GM21619 (cell line): Measurements from ENCODE around the gene FAF2.
A peak's percentile ranks its signal among the peaks of the same experiment; 100 is the strongest.
"Not testable (repeated sequence)": the region's sequence is repeated elsewhere in the genome, so short reads cannot be mapped to it uniquely, and the experiment has no call there.

ENCODE experiments used
- ATAC-seq: cut with Tn5 transposase; IDR thresholded peaks from one replicate; pipeline ENCODE4 v1.9.1; 2021; ENCODE audit not compliant: unreplicated experiment

Gene FAF2

DNA sequence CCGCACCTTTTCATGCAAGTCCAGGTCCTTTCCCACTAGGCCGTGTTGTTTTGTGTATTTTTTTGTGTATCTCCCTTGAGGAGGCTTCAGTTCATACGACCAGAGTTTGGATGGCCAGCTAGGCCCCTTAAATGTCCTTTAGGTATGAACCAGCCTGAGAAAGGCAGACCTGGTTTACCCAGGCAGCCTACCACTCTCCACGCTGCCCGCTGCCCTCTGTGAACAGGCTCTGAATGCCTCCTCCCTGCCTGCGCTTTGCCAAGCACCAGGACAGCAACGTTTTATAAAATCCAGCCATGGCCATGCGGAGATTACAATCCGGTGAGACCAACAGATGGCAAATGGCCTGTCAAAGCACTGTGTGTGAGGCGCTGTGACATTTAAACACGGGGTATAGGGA lies 31.2 kb upstream of the FAF2 start:
- no peak for ATAC-seq

DNA sequence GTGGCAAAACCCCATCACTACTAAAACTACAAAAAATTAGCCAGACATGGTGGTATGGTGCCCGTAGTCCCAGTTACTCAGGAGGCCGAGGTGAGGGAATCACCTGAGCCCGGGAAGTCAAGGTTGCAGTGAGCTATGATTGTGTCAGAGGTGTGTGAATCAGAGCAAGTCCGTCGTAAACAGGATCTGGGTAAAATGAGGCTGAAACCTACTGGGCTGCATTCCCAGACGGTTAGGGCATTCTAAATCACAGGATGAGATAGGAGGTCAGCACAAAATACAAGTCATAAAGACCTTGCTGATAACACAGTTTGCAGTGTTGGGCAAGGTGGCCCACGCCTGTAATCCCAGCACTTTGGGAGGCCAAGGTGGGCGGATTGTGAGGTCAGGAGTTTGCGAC lies 29.9 kb upstream of the FAF2 start:
- ATAC-seq, result no peak

DNA sequence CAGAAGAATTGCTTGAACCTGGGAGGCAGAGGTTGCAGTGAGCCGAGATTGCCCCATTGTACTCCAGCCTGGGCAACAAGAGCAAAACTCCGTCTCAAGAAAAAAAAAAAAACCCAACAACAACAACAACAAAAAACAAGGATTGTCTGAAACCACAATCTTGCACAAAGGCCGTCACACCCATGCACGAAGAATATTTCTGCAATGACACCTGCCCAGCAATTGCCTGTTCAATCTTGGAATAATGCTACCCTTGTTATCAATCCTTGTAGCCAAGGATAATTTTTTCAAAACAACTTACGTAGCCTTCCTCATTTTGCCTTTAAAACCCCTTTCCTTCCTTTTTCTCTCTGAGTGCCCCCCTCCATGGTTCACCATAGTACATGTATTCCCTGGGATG lies 28.1 kb upstream of the FAF2 start:
- no peak for ATAC-seq

DNA sequence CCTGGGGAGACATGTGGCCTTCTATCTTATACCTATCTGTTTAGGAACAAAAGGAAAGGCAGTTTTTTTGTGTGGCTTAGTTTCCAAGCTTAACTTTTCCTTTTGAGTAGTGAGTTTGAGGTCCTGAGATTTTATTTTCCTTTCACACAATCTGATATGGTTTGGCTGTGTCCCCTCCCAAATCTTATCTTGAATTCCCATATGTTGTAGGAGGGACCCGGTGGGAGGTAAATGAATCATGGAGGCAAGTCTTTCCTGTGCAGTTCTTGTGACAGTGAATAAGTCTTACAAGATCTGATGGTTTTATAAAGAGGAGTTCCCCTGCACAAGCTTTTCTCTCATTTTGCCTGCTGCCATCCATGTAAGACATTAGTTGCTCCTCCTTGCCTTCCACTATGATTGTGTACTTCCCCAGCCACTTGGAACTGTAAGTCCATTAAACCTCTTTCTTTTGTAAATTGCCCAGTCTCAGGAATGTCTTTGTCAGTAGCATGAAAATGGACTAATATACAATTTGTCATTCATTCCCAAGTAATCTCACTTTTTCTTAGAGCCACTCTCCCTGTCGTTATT lies 27.1 kb upstream of the FAF2 start:
- ATAC-seq, result no peak

DNA sequence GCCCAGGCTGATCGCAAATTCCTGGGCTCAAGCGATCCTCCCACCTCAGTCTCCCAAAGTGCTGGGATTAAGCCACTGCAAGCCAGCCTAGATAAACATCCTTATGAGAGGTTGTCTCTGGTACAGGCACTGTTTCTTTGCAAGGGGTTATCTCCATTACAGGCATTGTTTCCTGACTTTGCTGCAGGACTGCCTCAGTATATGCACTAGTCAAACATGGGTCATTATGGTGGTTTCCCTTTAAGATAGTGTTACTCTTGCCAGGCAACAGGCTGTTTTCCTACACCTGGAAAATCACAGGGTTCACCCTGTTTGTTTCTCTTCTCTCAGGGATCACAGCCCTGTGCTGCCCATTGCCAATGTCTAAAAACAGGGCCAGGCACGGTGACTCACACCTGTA lies 24.0 kb upstream of the FAF2 start:
- ATAC-seq, result no peak

DNA sequence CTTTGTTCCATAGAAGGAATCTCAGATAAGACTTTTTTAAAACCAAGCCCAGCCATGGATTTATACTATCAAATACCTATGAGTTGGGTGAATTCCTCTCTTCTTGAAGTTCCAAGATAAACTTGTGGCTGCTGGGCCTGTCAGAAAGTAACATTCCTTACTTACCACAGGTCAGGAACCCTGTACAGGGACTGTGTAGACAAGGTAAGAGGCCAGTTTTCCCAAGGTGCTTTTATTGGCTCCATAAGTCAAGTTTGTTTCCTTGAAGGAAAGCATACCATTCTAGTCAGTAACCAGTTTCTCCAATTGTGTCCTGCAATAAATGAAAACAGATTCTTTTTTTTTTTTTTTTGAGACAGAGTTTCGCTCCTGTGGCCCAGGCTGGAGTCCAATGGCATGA lies 23.0 kb upstream of the FAF2 start:
- no peak for ATAC-seq

DNA sequence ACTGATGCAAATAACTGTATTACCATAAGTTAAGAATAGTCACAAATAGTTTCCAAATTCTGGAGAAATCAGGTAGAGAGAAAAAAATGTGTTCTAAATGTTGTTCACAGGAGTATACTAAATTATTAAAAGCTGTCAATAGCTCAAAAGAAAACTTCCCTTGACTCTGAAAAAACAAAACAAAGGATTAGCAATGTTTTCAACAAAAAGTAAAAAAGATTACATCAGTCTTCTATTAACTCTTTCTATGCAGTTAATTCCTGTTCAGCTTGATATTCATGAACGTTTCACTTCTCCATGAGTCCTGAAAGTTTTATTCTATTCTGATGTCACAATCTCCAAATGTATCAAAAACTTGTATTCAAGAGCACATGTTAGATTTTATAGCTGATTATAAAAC lies 22.4 kb upstream of the FAF2 start:
- no peak for ATAC-seq

DNA sequence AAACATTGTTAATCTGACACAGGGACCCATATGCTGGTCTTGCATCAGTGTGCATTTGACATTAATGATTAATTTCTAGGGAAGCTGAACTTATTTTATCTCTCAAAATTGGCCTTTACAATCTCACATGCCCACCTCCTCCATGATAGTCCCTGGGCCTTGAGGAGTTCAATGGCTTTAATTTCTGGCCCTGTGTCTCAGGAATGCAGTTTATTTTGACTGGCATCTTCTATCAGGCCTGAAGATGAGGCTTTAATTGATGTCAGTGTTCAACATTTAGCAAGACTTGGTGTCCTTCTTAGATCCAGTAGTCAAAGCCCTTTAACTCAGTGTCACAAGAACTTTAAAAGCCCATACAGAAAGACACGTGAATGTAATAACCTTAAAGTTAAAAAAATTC lies 21.3 kb upstream of the FAF2 start:
- ATAC-seq, result no peak

DNA sequence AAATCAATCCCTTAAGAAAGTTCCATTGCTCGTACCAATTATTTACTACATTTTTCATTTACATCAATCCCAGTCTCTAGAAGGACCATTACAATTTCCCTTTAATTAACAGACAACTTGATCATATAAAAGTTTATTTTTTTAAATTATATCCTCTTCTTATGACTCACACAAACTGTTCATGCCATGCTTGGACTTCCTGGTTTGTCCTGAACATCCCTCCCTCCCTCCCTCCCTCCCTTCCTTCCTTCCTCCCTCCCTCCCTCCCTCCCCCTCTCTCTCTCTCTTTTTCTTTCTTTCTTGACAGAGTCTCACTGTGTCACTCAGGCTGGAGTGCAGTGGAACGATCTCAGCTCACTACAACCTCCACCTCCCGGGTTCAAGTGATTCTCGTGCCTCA lies 20.2 kb upstream of the FAF2 start:
- ATAC-seq, result no peak

DNA sequence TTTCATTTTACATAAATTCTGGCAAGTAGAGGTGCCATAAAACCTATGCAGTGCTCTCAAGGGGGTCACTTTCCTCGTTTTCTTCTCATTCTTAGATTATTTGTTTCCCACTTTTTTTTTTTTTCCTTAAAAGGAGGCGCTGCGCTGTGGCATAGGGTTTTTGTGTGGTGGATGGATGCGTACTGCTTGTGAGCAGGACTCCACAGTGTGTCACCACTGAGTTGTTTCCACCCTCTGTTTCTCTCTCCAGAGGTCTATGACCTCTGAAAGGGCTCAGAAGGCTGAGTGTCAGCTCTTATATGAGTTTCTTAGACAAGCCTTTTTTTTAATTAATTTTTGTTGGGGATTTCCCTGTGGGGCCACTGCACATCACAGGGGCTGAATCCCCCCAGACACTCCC lies 18.2 kb upstream of the FAF2 start:
- ATAC-seq, result no peak

DNA sequence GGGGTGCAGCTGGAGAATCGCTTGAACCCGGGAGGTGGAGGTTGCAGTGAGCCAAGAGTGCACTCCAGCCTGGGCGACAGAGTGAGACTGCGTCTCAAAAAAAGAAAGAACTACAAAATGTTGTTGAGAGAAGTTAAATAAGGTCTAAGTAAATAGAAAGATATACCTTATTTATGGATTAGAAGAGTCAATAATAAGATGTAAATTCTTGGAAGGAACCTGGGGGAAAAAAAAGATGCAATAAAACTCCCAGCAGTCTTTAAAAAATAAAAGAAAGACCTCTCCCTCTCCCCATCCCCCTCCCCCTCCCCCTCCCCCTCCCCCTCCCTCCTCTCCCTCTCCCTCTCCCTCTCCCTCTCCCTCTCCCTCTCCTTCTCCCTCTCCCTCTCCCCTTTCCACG lies 15.5 kb upstream of the FAF2 start:
- ATAC-seq, result no peak

DNA sequence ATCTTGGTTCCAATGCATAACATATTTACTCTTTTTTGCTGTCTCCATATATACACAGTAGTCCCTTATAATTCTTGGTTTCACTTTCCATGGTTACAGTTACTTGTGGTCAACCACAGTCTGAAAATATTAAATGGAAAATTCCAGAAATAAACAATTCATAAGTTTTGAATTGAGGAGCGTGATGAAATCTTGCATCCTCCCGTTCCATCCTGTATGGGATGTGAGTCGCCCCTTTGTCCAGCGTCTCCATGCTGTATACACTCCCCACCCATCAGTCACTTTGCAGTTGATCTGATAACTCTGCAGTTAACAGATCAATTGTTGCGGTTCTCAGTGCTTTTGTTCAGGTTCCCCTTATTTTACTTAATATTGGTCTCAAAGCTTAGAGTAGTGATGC lies 11.5 kb upstream of the FAF2 start:
- ATAC-seq, result no peak

DNA sequence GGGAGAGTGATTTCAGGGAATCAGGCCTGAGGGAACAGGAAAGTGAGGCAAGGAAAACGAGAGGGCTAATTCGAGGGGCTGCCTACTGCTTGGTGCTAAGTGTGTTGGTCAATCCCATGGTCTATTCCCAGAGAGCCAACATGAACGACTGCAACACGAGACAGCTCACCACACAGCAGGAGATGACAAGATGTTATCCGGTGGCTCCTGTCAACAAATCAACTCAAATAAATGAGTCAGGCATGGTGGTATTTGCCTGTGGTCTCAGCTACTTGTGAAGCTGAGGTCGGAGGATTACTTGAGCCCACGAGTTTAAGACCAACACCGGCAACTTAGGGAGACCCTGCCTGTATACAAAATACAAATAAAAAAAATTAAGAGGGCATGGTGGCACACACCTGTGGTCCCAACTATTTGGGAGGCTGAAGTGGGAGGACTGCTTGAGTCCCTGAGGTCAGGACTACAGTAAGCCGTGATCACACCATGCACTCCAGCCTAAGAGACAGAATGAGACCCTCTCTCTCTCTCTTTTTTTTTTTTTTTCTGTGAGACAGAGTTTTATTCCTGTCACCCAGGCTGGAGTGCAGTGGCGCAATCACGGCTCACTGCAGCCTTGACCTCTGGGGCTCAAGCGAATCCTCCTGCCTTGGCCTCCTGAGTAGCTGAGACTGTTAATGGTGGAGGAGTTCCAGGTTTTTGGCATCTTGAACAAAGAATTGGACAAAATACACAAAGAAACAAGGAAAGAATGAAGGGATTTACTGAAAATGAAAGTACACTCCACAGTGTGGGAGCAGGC lies 9.0 kb upstream of the FAF2 start:
- no peak for ATAC-seq

DNA sequence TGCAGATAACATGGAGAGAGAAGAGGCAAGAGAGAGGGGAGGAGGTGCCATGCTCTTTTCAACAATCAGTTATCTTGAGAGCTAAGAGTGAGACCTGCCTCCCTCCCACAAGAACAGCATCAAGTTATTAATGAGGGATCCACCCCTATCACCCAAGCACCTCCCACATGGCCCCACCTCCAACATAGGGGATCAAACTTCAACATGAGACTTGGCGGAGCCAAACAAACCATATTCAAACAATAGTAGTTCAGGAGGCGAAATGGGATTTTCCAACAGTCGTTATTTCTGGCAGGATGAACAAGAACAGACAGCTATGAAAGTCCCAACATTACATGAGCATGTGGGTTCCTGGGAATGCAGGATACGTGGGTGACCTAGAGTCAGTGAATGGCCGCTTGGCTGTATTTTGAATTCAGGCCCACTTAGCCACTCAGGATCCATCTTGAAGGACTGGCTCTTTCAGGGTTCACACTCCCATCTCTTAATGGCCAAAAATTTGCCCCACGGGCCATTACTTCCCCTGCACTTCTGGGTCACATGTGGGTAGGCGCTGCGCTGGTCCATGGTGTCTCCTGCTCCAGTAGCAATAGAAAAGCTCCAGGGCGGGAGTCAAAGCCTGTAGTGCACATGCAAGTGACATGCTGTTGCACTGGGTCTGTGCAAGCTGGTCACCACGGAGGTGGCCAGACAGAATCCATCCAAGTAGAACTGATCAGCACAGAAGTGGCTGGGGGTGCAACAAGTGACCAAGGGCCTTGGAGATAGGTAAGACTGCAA lies 7.1 kb upstream of the FAF2 start:
- ATAC-seq, result no peak

DNA sequence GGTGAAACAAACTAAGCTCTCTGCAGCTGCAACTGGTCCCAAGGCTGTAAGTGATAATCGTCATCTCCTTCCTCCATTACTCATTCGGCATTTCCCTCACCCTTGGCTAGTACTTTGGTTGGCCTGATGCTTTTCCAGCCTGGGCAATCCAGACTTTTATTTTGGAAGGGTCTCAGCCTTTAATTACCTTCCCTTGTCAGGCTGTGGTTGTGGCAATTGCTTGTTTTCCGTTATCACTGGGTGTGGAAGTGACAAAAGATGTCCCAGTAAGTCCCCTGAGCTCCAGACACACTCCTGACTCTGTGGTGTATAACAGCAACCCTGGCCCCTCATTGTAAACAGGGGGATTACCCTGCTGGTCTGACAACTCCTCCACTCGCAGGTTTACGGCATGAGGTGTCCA lies 6.3 kb upstream of the FAF2 start:
- no peak for ATAC-seq

DNA sequence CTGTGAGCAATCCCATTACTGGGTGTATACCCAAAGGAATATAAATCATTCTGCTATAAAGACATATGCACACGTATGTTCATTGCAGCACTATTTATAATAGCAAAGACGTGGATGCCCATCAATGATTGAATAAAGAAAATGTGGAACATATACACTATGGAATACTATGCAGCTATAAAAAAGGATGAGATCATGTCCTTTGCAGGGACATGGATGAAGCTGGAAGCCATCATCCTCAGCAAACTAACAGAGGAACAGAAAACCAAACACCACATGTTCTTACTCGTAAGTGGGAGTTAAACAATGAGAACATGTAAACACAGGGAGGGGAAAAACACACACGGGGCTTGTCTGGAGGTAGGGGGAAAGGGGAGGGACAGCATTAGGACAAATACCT lies 5.3 kb upstream of the FAF2 start:
- ATAC-seq, result not testable (repeated sequence)

DNA sequence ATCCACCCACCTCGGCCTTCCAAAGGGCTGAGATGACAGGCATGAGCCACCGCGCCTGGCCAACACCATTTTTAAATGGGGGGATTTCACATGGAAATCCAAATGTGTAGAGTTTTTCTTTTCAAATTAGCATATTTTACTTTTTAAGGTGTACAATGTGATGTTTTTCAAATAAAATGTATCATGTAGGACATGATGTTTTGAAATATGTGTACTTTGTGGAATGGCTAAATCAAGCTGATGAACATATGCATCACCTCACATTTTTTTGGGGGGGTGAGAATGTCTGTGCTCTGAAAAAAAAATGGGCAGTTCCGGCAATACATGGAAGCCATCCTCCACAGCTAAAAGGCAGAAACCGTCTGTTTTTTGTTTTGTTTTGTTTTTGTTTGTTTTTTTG lies 3.4 kb upstream of the FAF2 start:
- ATAC-seq, result no peak

DNA sequence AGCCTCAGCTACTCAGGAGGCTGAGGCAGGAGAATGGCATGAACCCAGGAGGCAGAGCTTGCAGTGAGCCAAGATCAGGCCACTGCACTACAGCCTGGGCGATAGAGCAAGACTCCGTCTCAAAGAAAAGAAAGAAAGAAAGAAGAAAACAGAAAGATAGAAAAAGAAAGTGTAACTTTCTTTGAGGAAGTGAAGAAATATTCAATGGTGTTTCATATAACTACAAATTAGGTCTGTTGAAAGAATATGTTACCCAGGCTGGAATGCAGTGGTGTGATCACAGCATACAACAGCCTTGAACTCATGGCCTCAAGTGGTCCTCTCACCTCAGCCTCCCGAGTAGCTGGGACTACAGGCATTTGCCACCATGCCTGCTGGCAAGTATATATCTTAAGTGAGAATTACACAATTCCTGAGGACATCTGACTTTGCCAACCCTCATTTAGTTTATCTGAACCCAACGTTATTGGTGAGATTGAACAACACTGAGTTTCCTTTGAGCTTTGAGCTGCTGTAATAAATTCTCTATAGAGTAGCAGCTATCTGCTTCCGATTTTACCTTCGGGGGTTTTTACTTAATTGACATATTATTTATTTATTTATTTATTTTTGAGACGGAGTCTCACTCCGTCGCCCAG lies 2.0 kb upstream of the FAF2 start:
- ATAC-seq, result no peak

DNA sequence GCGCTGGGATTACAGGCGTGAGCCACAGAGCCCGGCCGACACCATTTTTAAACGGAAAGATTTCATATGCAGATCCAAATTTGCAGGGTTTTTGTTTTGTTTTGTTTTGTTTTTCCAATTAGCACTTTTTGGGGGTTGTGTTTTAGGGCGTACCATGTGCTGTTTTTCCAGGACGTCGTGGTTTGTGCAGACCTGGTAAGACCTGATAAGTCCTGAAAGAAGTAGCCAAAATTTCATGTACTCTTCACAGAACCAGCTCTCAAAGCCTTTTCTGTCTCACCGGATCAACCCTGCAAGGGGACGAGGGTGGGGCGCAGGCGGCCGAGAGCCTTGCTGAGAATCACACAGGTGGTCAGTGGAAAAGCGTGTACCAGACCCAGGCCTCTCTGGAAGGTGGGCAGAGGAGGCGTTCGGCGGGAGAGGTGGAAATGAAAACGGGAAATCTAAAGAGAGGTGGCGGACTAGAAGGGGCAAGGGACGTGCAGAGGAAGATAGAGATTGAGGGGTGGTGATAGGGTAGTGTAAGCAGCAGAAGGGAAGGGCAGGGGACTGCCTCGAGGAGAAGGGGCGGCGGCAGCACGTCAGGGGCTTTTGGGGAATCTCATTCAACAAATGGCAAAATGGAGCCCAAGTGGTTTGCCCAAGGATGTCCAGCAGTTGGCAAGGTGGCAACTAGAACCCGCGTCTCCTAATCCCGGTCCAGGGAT lies 1.1 kb upstream of the FAF2 start:
- peak; percentile 1 for ATAC-seq

DNA sequence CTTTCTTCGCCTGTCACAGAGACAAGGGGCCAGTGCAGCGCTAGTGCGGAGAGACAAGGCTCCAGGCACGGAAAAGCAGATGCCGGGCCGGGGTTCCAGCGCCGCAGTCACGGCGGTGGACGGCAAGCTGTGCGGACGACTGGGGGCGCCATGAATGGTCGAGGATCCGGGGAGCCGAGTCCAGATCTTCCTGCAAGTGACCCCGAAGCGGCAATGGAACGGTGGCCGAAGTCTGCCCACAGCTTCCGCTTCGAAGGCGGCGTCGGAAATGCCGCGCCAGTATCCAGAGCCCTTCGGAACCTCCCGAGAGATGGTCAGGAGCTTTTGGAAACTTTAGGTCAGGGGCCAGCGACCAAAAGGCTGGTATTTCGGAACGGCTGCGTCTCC lies 601 bp upstream of the FAF2 start:
- ATAC-seq, result peak; percentile 25

DNA sequence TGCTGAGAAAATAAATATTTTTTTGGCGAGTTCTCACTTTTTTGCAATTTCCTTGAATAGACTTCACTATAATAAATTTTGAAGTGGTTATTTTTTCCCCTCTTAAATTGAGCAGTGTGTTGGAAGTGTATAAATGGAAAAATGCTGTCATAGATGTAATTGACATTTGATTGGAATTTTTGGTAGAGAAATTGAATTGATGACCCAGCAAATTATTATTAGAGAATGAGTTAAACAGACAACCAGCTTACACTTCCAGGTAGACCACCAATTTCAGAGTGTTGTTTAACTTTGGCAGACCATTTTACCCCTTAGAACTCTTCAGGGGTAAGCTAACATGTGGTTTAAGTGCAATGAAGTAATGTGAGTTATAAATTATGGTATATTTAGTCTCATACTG lies 1.9 kb downstream of the FAF2 start:
- ATAC-seq, result no peak
